Measurements from ENCODE around the gene GSG1L.

Gene GSG1L

DNA sequence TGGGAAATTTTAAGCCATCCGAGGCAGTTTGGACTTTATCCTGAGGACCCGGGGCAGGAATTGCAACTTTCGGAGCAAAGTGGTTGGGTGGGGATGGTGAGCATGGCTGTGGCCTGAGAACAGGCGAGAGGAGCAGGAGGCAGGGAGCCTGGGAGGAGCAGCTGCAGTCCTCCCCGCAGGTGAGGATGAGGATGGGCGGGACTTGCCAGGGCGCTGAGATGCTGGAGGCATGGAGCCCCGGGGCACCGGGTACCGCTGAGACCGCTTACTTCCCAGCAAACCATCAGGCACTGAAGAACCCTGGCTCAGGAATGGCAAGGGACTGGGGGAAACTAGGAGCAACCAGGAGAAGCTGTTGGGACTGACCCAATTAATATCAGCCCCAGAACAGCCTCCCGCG is 210.8 kb downstream of the GSG1L start:
- no peak for DNase-seq (ENCODE audit: low spot score)

GRCh38 chr16:27852116-27852515 is 211.4 kb downstream of the GSG1L start:
- DNase-seq (ENCODE audit: low spot score): no peak

GRCh38 chr16:27851586-27851985 is 211.9 kb downstream of the GSG1L start:
- DNase-seq (ENCODE audit: low spot score): no peak

- no peak for DNase-seq (ENCODE audit: low spot score)
These were observed 213.9 kb downstream of the GSG1L start for GRCh38 chr16:27849621-27850020.

DNA sequence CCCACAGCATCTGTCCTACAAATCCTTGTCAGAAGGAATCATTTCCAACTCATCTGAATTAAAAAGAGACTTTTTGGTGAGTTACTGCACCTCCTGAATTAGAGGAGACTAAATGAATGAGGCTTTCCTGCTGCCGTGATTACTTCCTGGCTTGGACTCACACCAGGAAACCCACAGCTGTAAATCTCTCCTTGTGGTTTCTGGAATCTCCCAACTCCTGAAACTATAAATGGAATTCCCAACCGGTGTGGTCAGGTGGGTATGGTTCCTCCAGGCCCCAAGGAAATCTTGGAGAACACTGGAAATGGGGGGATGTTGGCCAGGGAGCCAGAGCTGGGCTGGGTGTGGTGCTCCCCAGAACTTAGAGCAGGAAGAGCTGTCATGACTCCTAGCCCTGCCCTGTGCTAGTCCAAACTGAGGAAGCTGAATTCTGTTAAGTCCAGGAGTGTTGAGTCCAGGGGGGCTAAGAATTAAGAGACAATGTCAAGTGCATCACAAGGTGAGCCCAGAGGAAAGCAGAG is 216.4 kb downstream of the GSG1L start:
- DNase-seq (ENCODE audit: low spot score): no peak

- no peak for DNase-seq (ENCODE audit: low spot score)
These were observed 218.7 kb downstream of the GSG1L start for GRCh38 chr16:27844826-27845225.

- DNase-seq (ENCODE audit: low spot score): no peak
These were observed 219.7 kb downstream of the GSG1L start for GRCh38 chr16:27843800-27844199.

DNA sequence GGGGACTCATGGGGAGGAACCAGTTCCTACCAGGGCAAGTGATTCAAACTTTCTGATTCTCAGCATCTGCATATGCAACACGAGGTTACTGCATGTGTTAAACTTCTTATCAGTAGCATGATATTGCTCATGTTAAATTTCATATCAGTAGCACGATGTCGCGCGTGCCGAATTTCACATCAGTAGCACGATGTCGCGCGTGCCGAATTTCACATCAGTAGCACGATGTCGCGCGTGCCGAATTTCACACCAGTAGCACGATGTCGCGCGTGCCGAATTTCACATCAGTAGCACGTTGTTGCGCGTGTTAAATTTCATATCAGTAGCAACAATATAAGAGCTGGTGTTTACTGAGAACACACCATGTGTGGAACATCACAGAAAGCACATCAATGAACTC is 221.6 kb downstream of the GSG1L start:
- DNase-seq (ENCODE audit: low spot score): no peak

GRCh38 chr16:27841061-27841801 is 222.3 kb downstream of the GSG1L start:
- no peak for DNase-seq (ENCODE audit: low spot score)

DNA sequence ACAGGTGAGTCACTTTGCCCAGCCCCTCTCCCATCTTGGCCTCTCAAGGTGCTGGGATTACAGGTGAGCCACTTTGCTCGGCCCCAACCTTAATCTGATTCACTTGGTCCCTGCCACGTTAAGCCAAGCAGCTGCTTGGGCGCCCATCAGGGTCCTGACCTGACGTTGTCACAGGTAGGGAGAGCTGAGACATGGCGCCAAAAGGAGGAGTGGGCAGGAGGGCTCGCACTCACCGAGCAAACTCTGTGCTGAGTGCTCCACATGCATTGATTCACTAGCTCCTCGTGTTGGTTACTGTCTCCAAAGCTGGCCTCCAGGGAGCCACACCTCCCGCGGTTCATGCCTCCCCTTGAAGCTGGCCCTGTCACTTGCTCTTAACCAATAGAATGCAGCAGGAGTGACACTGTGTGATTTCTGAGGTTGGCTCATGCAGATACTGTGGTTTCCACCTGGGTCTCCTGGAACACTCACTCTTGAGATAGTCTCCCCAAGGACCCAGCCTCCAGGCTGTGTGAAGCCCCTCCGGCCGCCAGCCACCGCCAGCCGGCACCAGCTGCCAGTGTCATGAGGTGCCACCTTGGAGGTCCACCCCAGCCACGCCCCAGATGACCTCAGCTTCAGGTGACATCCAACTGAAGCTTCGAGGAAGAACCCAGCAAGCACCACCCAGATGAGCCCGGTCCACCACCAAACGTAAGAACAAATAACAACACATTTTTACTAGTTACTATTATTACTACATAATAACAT is 223.0 kb downstream of the GSG1L start:
- no peak for DNase-seq (ENCODE audit: low spot score)

- no peak for DNase-seq (ENCODE audit: low spot score)
These were observed 224.1 kb downstream of the GSG1L start for GRCh38 chr16:27839419-27839818.

DNA sequence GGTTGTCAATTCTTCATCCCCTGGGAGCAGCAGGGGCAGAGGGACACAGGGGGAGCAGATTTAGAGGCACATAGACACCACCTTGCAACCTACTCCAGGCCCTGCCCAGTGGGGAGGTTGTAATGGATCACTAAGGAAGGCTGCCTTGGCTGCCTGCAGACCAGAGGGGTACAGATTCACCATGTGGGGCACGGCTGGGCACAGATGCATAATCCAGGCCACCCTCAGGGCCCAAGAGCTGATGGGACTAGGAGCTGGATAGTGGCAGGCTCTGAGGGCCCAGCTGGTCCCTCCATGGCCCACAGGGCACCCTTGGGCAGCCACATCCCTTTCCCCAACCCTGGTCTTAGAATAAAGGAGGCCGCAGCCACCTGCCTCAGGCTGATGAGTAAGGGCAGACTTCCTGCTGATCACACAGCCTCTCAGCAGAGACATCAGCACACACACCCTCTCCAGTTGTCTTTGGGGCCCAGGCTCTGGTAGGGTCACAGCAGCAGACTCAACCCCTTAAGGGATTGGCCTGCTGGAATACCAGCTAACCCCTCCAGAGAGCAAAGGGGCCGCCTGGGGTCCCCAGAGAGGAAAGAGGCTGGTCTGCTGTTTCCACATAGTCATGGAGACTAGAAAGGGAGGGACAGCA is 224.9 kb downstream of the GSG1L start:
- no peak for DNase-seq (ENCODE audit: low spot score)

- no peak for DNase-seq (ENCODE audit: low spot score)
These were observed 233.5 kb downstream of the GSG1L start for GRCh38 chr16:27829975-27830374.

DNA sequence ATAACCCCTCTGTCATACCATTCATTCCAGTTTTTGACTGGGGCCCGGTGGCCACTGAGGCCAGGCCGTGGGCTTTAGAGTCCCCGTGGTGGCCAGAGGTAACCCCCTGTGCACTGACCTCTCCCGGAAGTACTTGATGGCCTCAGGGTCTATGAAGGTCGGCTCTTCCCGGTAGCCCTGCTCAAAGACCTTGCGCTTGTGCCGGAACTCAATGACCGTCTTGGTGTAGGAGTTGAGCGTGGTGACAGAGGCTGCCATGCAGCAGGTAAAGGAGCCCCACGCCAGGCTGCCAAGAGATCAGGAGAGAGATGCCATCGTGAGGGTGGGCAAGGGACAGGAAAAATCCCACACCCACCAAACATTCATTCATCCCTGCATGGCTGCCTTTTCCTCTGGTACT is 234.8 kb downstream of the GSG1L start:
- DNase-seq (ENCODE audit: low spot score): no peak

DNA sequence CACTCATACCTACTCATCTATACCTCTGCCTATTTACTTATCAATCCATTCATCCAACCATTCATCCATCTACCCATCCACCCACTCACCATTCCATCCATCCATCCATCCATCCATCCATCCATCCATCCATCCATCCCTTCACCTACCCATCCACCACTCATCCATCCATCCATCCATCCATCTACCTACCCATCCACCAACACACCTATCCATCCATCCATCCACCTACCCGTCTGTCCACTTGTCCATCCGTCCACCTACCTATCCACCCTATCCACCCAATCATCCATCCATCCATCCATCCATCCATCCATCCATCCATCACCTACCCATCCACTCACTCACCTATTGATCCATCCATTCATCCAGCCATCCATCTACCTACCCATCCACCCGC is 235.7 kb downstream of the GSG1L start:
- no peak for DNase-seq (ENCODE audit: low spot score)

GRCh38 chr16:27826893-27827289 is 236.6 kb downstream of the GSG1L start:
- DNase-seq (ENCODE audit: low spot score): no peak

DNA sequence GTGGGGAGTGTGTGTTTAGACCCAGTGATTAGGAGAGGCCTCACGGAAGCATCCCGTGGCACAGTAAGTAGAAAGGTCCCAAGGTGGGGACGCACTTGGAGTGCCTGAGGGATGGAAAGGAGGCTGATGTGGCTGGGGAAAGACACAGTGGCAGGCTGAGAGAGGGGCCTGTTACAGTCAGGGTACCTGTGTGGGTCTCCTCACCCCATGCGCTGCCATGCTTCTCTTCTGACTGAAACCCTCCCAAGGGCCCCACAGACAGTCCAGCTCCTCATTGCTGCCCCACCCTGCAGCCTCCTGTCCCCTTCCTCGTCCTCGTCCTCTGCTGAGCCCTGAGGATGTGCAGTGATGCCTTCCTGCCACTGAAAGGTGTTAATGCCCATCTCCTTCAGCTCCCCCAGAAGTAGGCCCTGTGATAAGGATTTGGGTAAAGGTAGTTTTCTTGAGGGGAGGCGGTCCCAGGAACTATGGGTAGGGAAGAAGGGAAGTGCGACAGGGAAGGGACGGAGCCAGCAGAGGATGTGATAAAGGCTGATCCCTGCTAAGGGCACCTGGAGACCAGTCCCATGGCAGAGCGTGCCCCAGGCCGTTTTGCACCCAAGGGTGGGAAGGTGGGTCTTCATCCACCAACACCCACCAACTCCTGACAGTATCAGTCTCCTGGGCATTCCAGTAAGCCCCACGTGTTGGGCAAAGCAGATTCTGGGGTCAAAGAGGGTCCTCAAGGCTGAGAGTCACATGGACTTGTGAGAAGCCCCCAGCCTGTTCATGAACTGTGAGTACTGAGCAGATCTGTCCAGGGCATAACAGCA is 237.2 kb downstream of the GSG1L start:
- DNase-seq (ENCODE audit: low spot score): no peak

DNA sequence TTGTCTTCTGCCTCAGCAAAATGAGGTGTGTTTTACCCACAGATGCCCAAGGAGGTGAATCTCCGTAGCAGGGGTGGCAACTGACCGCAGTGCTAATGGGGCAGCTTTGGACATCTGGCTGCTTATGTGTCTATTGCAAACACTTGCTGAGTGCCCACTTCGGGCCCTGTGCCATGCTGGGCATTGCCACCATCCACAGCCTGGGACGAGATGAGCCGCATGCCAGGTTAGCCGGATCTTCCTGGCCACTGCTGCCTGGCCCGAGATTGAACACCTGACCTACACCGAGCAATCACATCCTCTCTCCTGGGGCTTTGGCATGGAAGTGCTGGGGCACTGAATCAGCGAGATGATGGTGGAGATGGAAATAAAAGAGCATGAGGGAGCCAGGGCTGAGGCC is 238.7 kb downstream of the GSG1L start:
- no peak for DNase-seq (ENCODE audit: low spot score)

- no peak for DNase-seq (ENCODE audit: low spot score)
These were observed 239.5 kb downstream of the GSG1L start for GRCh38 chr16:27824006-27824405.

- DNase-seq (ENCODE audit: low spot score): no peak
These were observed 240.1 kb downstream of the GSG1L start for GRCh38 chr16:27823421-27823820.

DNA sequence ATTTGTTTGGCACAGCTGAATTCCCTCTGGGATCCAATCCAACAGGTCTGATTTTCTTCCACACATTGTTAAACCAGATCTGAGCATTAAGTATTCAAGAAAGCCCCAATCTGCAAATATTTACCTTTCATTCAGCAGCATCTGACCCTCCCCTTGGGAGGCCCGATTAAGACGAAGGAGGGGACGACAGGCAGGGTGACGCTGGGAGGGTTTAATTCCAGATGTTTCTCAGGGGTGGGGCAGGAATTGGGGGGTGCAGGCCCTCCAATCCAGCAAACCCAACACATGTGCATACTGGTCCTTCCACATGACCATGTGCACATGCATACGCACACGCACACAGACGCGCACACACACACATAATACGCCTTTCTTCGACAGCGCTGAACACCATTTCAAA is 240.5 kb downstream of the GSG1L start:
- no peak for DNase-seq (ENCODE audit: low spot score)

DNA sequence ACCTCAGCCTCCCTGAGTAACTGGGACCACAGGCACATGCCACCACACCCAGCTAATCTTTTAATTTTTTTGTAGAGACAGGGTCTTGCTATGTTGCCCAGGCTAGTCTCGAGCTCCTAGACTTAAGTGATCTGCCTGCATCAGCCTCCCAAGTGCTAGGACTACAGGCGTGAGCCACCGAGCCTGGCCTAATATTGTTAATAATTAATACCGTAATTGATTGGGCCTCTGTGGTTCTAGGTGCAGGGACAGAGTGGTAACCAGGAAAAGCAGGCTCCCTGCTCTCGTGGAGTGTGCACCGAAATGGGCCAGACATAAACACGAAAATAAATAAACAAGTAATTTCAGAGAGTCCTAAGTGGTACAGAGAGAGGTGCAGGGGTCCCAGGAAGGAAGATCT is 241.0 kb downstream of the GSG1L start:
- DNase-seq (ENCODE audit: low spot score): no peak
